Esophagus muscularis mucosa (tissue), 4 donors: ENCODE data around the gene KLHL29. TPM values are rescaled to one million over a fixed set of nuclear protein-coding genes. Genes with fewer than 3 reads are reported as not detected.
A peak's percentile ranks its signal among the peaks of the same experiment; 100 is the strongest.

Experiments used
- DNase-seq: peaks from one replicate; pipeline ENCODE4 v3.0.0-alpha.2; 2017; ENCODE audit errors: extremely low spot score
- H3K27ac ChIP-seq, 4 donors: fragments of 200-600 bp; sonication (generic); replicated peaks in 1 of 4; 1 replicate in 3 of 4; 2 replicates in 1 of 4; pipeline ENCODE4 v1.5.1; 2016 to 2019; ENCODE audit warnings: mild to moderate bottlenecking in 1 of 4
- H3K27me3 ChIP-seq, 4 donors: fragments of 200-600 bp; sonication (generic); one replicate each; pipeline versions ENCODE4 v1.5.1 to v1.6.0; 2016 to 2019
- H3K36me3 ChIP-seq, 4 donors: fragments of 200-600 bp; sonication (generic); one replicate each; pipeline ENCODE4 v1.5.1; 2016 to 2019
- H3K4me1 ChIP-seq, 4 donors: fragments of 200-600 bp; sonication (generic); one replicate each; pipeline ENCODE4 v1.5.1; 2016 to 2019
- H3K4me3 ChIP-seq, 4 donors: fragments of 200-600 bp; sonication (generic); 1 replicate in 2 of 4; 2 replicates in 2 of 4; pipeline ENCODE4 v1.5.1; 2016 to 2019; ENCODE audit warnings: mild to moderate bottlenecking in 4 of 4, moderate library complexity in 1 of 4
- H3K9me3 ChIP-seq, 4 donors: fragments of 200-600 bp; sonication (generic); 1 replicate in 3 of 4; 2 replicates in 1 of 4; pipeline ENCODE4 v1.5.1; 2016 to 2019
- CTCF ChIP-seq, 3 experiments: fragments of 200-600 bp in 2 of 3; fragments of 450-650 bp in 1 of 3; sonication (generic) in 2 of 3; IDR thresholded peaks; one replicate each; pipeline ENCODE4 v1.5.1; 2017 to 2019; ENCODE audit warnings: antibody characterized with exemption in 3 of 3, mild to moderate bottlenecking in 2 of 3, moderate library complexity in 1 of 3
- EP300 ChIP-seq: sonication (generic); formaldehyde crosslinking; IDR thresholded peaks from one replicate; pipeline ENCODE4 v1.6.1; 2017; ENCODE audit warnings: antibody characterized with exemption
- POLR2A ChIP-seq: fragments of 450-650 bp; IDR thresholded peaks from one replicate; pipeline ENCODE4 v1.6.1; 2017; ENCODE audit warnings: antibody characterized with exemption, moderate library complexity, mild to moderate bottlenecking, low read depth
- POLR2AphosphoS5 ChIP-seq, 2 donors: sonication (generic); formaldehyde crosslinking; IDR thresholded peaks; one replicate each; pipeline ENCODE4 v1.6.1; 2017; ENCODE audit warnings: antibody characterized with exemption in 2 of 2
- WGBS: methylation state at CpG from one replicate; pipeline ENCODE4 v1.1.5; 2018; 5-methylcytosine and 5-hydroxymethylcytosine counted together
- intact Hi-C: fragments of 100-400 bp; cut with DNase I; formaldehyde crosslinking; loops from one replicate; pipeline ENCODE4 v1.15.1; 2023
- total RNA-seq, 4 donors: library from RNA; depleted of rRNA; stranded (reverse); fragments of >200 nt; gene quantifications; one replicate each; pipeline versions ENCODE4 v1.1.0 to v1.2.1, GENCODE V29; 2016

The KLHL29 gene
- total RNA-seq, 4 donors from 2014 or later = 22.0 to 26.1 (median 23.4) TPM

- Histone ChIP-seq H3K9me3 (peaks cover 0 to 8% (median 2%) of the 10 kb centered on the region in 4 donors), H3K4me3 (no peak overlapping the region), H3K4me1 (peaks cover 2 to 45% (median 40%) of the 10 kb centered on the region in 4 donors), H3K36me3 (no peaks in the 10 kb centered on the region), H3K27me3 (no peaks in the 10 kb centered on the region), H3K27ac (peak overlapping the region in 1 of 4 donors; percentile 99)
- TF ChIP-seq CTCF (IDR thresholded peaks at IDR 0.05) (no peak), POLR2A (no peak), EP300 (no peak), POLR2AphosphoS5 (IDR thresholded peaks at IDR 0.05) (no peak)
- intact Hi-C loops = no loop called here
- DNase-seq = no peak
- 90% methylated on average over 11 of the region's 11 CpGs for WGBS
Measured at GRCh38 chr2:23605236-23605635, 220.3 kb downstream of the KLHL29 start.

- WGBS = 95% methylated on average over 9 of the region's 9 CpGs
- peaks cover 0 to 8% (median 2%) of the 10 kb centered on the region in 4 donors for H3K9me3 ChIP-seq
- TF ChIP-seq POLR2AphosphoS5 (IDR thresholded peaks at IDR 0.05) = no peak
- no peak for TF ChIP-seq POLR2A
- TF ChIP-seq EP300 = no peak
- TF ChIP-seq CTCF (IDR thresholded peaks at IDR 0.05) = no peak
- H3K4me3 ChIP-seq = no peak overlapping the region
- DNase-seq = no peak
- no peaks in the 10 kb centered on the region for H3K27me3 ChIP-seq
- intact Hi-C loops = no loop called here
- no peaks in the 10 kb centered on the region for H3K36me3 ChIP-seq
- no peak overlapping the region for H3K27ac ChIP-seq
- H3K4me1 ChIP-seq = peaks cover 2 to 35% (median 31%) of the 10 kb centered on the region in 4 donors
Measured at GRCh38 chr2:23606196-23606595, 221.2 kb downstream of the KLHL29 start.

- Histone ChIP-seq H3K4me3 (no peak overlapping the region), H3K27ac (no peak overlapping the region), H3K9me3 (peaks cover 0 to 8% (median 4%) of the 10 kb centered on the region in 4 donors), H3K4me1 (peaks cover 2 to 28% (median 23%) of the 10 kb centered on the region in 4 donors), H3K36me3 (no peaks in the 10 kb centered on the region), H3K27me3 (no peaks in the 10 kb centered on the region)
- intact Hi-C loops = no loop called here
- no peak for DNase-seq
- TF ChIP-seq POLR2AphosphoS5 (IDR thresholded peaks at IDR 0.05) (no peak), POLR2A (no peak), CTCF (IDR thresholded peaks at IDR 0.05) (no peak), EP300 (no peak)
Measured at GRCh38 chr2:23606968-23607367, 222.0 kb downstream of the KLHL29 start.

GRCh38 chr2:23607925-23608324 is 222.9 kb downstream of the KLHL29 start:
- Histone ChIP-seq H3K27ac (no peak overlapping the region), H3K4me1 (peaks cover 0 to 19% (median 14%) of the 10 kb centered on the region in 4 donors), H3K36me3 (no peaks in the 10 kb centered on the region), H3K4me3 (no peak overlapping the region), H3K27me3 (no peaks in the 10 kb centered on the region), H3K9me3 (peaks cover 0 to 8% (median 4%) of the 10 kb centered on the region in 4 donors)
- intact Hi-C loops = no loop called here
- no peak for DNase-seq
- TF ChIP-seq POLR2AphosphoS5 (IDR thresholded peaks at IDR 0.05) = no peak
- WGBS = 93% methylated on average over 3 of the region's 3 CpGs

- 89% methylated on average over 7 of the region's 7 CpGs for WGBS
- Histone ChIP-seq H3K36me3 (no peaks in the 10 kb centered on the region), H3K9me3 (peaks cover 0 to 8% (median 4%) of the 10 kb centered on the region in 4 donors), H3K4me1 (peaks cover 0 to 6% (median 2%) of the 10 kb centered on the region in 4 donors), H3K27me3 (no peaks in the 10 kb centered on the region), H3K27ac (no peak overlapping the region), H3K4me3 (no peak overlapping the region)
- TF ChIP-seq CTCF (IDR thresholded peaks at IDR 0.05) (no peak), POLR2AphosphoS5 (IDR thresholded peaks at IDR 0.05) (no peak), POLR2A (no peak), EP300 (no peak)
- no peak for DNase-seq
- intact Hi-C loops = no loop called here
Measured at GRCh38 chr2:23609254-23609653, 224.3 kb downstream of the KLHL29 start.
